Upper lobe of left lung (tissue), 4 donors: Measurements from ENCODE around the gene VPS33B.

Experiments used
- CTCF ChIP-seq, 6 experiments: fragments of 450-650 bp in 4 of 6; fragments of 200-600 bp in 2 of 6; sonication (generic) in 2 of 6; IDR thresholded peaks; one replicate each; pipeline ENCODE4 v1.5.1; 2016 to 2019; ENCODE audit warnings: antibody characterized with exemption in 6 of 6
- EP300 ChIP-seq, 4 donors: sonication (generic); formaldehyde crosslinking; IDR thresholded peaks; one replicate each; pipeline ENCODE4 v1.5.1; 2017; ENCODE audit warnings: antibody characterized with exemption in 4 of 4, control low read depth in 2 of 4
- POLR2A ChIP-seq, 4 donors: fragments of 450-650 bp; IDR thresholded peaks; one replicate each; pipeline ENCODE4 v1.5.1; 2016 to 2017; ENCODE audit warnings: antibody characterized with exemption in 4 of 4, mild to moderate bottlenecking in 2 of 4
- POLR2AphosphoS5 ChIP-seq, 2 donors: sonication (generic); formaldehyde crosslinking; IDR thresholded peaks; one replicate each; pipeline ENCODE4 v1.5.1; 2017; ENCODE audit warnings: antibody characterized with exemption in 2 of 2

GRCh38 chr15:91040856-91041255 is 18.5 kb upstream of the VPS33B start:
- TF ChIP-seq POLR2A (IDR thresholded peaks at IDR 0.05) (no peak), CTCF (IDR thresholded peaks at IDR 0.05) (no peak), EP300 (IDR thresholded peaks at IDR 0.05) (no peak), POLR2AphosphoS5 (IDR thresholded peaks at IDR 0.05) (no peak)
